NB4 (cell line): Measurements from ENCODE around the gene NRXN3.

Source experiments
- DNase-seq: peaks from one replicate; pipeline ENCODE4 v3.0.0; 2010; ENCODE audit warnings: low read depth
- H3K4me3 ChIP-seq: one replicate; pipeline ENCODE4 v1.5.1; 2011; ENCODE audit warnings: mild to moderate bottlenecking, low read depth, low read length, moderate library complexity
- CTCF ChIP-seq: IDR thresholded peaks from one replicate; pipeline ENCODE4 v1.5.1; 2012; ENCODE audit warnings: low read depth, low read length
- MAX ChIP-seq: IDR thresholded peaks from 2 replicates; pipeline ENCODE4 v1.6.1; 2011; ENCODE audit warnings: low read depth, low read length
- MYC ChIP-seq: IDR thresholded peaks from 2 replicates; pipeline ENCODE4 v1.6.1; 2011; ENCODE audit warnings: low read depth, low read length
- POLR2A ChIP-seq: IDR thresholded peaks from 2 replicates; pipeline ENCODE4 v1.6.1; 2011; ENCODE audit warnings: mild to moderate bottlenecking; ENCODE audit not compliant: insufficient read length; ENCODE audit errors: extremely low read depth

NRXN3 gene

GRCh38 chr14:79279645-79280597, 1109.7 kb downstream of the NRXN3 start:
- DNase-seq: no peak
- TF ChIP-seq POLR2A: no peak
- TF ChIP-seq MAX: no peak
- TF ChIP-seq MYC: no peak
- TF ChIP-seq CTCF: no peak
- H3K4me3 ChIP-seq: no peak overlapping the region

- no peak overlapping the region for H3K4me3 ChIP-seq
- TF ChIP-seq MAX (no peak), MYC (no peak), POLR2A (no peak), CTCF (no peak)
- DNase-seq: no peak
These were observed 1111.3 kb downstream of the NRXN3 start for GRCh38 chr14:79281244-79282152.

GRCh38 chr14:79284621-79285020, 1114.4 kb downstream of the NRXN3 start:
- no peak for DNase-seq
- TF ChIP-seq POLR2A (no peak), CTCF (no peak), MYC (no peak), MAX (no peak)
- H3K4me3 ChIP-seq: no peak overlapping the region

GRCh38 chr14:79285263-79285662, 1115.1 kb downstream of the NRXN3 start:
- TF ChIP-seq POLR2A (no peak), MAX (no peak), MYC (no peak), CTCF (no peak)
- H3K4me3 ChIP-seq: no peak overlapping the region
- DNase-seq: no peak

GRCh38 chr14:79287976-79288375, 1117.8 kb downstream of the NRXN3 start:
- no peak overlapping the region for H3K4me3 ChIP-seq
- TF ChIP-seq MAX (no peak), MYC (no peak), CTCF (no peak), POLR2A (no peak)
- DNase-seq: no peak
